Nephron progenitor cell (in vitro differentiated cells): ENCODE data around the gene POP7.

Source experiments
- DNase-seq: peaks from one replicate; pipeline ENCODE4 v3.0.0; 2021
- H3K27ac Mint-ChIP-seq: 2 replicates; pipeline ENCODE4 v1.8.0; 2021; ENCODE audit warnings: mild to moderate bottlenecking, moderate library complexity, mixed read lengths
- H3K27me3 Mint-ChIP-seq: 2 replicates; pipeline ENCODE4 v1.8.0; 2021; ENCODE audit warnings: mild to moderate bottlenecking, low read depth, mixed read lengths; ENCODE audit not compliant: poor library complexity
- H3K36me3 Mint-ChIP-seq: 2 replicates; pipeline ENCODE4 v1.8.0; 2021; ENCODE audit warnings: low read depth, mixed read lengths
- H3K4me1 Mint-ChIP-seq: 2 replicates; pipeline ENCODE4 v1.8.0; 2021; ENCODE audit warnings: mixed read lengths
- H3K4me3 Mint-ChIP-seq: 2 replicates; pipeline ENCODE4 v1.8.0; 2021; ENCODE audit warnings: mild to moderate bottlenecking, moderate library complexity, mixed read lengths
- H3K9me3 Mint-ChIP-seq: 2 replicates; pipeline ENCODE4 v1.8.0; 2021; ENCODE audit warnings: mild to moderate bottlenecking, moderate library complexity, mixed read lengths
- CTCF ChIP-seq: fragments of 200-600 bp; sonication (generic); IDR thresholded peaks from 2 replicates; pipeline ENCODE4 v1.5.0; 2021; ENCODE audit warnings: antibody characterized with exemption

The POP7 gene

GRCh38 chr7:100682991-100683658 lies 22.8 kb upstream of the POP7 start:
- Mint-ChIP-seq H3K9me3 (no peaks in the 10 kb centered on the region), H3K27me3 (no peaks in the 10 kb centered on the region), H3K4me1 (peaks cover 17% of the 10 kb centered on the region), H3K36me3 (peaks cover 16% of the 10 kb centered on the region), H3K27ac (peak overlapping the region; percentile 68), H3K4me3 (no peak overlapping the region)
- TF ChIP-seq CTCF, result no peak
- DNase-seq, result no peak

- DNase-seq, result no peak
- H3K36me3 Mint-ChIP-seq, result peaks cover 17% of the 10 kb centered on the region
- no peak for TF ChIP-seq CTCF
- no peak overlapping the region for H3K4me3 Mint-ChIP-seq
- H3K27ac Mint-ChIP-seq, result peak overlapping the region; percentile 68
- no peaks in the 10 kb centered on the region for H3K27me3 Mint-ChIP-seq
- no peaks in the 10 kb centered on the region for H3K9me3 Mint-ChIP-seq
- H3K4me1 Mint-ChIP-seq, result peaks cover 21% of the 10 kb centered on the region
Measured at GRCh38 chr7:100683659-100684533, 22.0 kb upstream of the POP7 start.

- H3K4me3 Mint-ChIP-seq, result no peak overlapping the region
- H3K27ac Mint-ChIP-seq, result no peak overlapping the region
- H3K9me3 Mint-ChIP-seq, result no peaks in the 10 kb centered on the region
- DNase-seq, result no peak
- no peaks in the 10 kb centered on the region for H3K27me3 Mint-ChIP-seq
- TF ChIP-seq CTCF, result no peak
- H3K4me1 Mint-ChIP-seq, result peaks cover 22% of the 10 kb centered on the region
- H3K36me3 Mint-ChIP-seq, result peaks cover 21% of the 10 kb centered on the region
Measured at GRCh38 chr7:100684534-100685042, 21.3 kb upstream of the POP7 start.

- Mint-ChIP-seq H3K27me3 (no peaks in the 10 kb centered on the region), H3K36me3 (peaks cover 18% of the 10 kb centered on the region), H3K9me3 (no peaks in the 10 kb centered on the region), H3K4me3 (no peak overlapping the region), H3K27ac (no peak overlapping the region), H3K4me1 (peaks cover 23% of the 10 kb centered on the region)
- TF ChIP-seq CTCF, result no peak
- DNase-seq, result no peak
Measured at GRCh38 chr7:100685049-100685605, 20.8 kb upstream of the POP7 start.

- H3K4me1 Mint-ChIP-seq, result peaks cover 21% of the 10 kb centered on the region
- H3K27me3 Mint-ChIP-seq, result no peaks in the 10 kb centered on the region
- H3K4me3 Mint-ChIP-seq, result no peak overlapping the region
- DNase-seq, result no peak
- no peaks in the 10 kb centered on the region for H3K9me3 Mint-ChIP-seq
- peaks cover 15% of the 10 kb centered on the region for H3K36me3 Mint-ChIP-seq
- peak overlapping the region; percentile 66 for H3K27ac Mint-ChIP-seq
- TF ChIP-seq CTCF, result no peak
Measured at GRCh38 chr7:100685631-100686145, 20.2 kb upstream of the POP7 start.
